Ascending aorta (tissue), 2 donors: ENCODE measurements around the gene BCAS1. TPM values are rescaled to one million over a fixed set of nuclear protein-coding genes. Genes with fewer than 3 reads are reported as not detected.

ENCODE experiments used
- DNase-seq, 2 donors: peaks; one replicate each; pipeline ENCODE4 v3.0.0-alpha.2; 2019; ENCODE audit warnings: low spot score in 2 of 2
- H3K27ac ChIP-seq, 2 donors: fragments of 200-600 bp; sonication (generic); one replicate each; pipeline ENCODE4 v1.5.1; 2016 to 2017; ENCODE audit warnings: mild to moderate bottlenecking in 1 of 2
- H3K27me3 ChIP-seq: fragments of 200-600 bp; sonication (generic); one replicate; pipeline ENCODE4 v1.5.1; 2017
- H3K36me3 ChIP-seq, 2 donors: fragments of 200-600 bp; sonication (generic); one replicate each; pipeline ENCODE4 v1.5.1; 2016
- H3K4me1 ChIP-seq, 2 donors: fragments of 200-600 bp; sonication (generic); one replicate each; pipeline ENCODE4 v1.5.1; 2016 to 2017; ENCODE audit warnings: mild to moderate bottlenecking in 1 of 2
- H3K4me3 ChIP-seq, 2 donors: fragments of 200-600 bp; sonication (generic); one replicate each; pipeline ENCODE4 v1.5.1; 2016 to 2017; ENCODE audit warnings: mild to moderate bottlenecking in 1 of 2
- H3K9me3 ChIP-seq, 2 donors: fragments of 200-600 bp; sonication (generic); one replicate each; pipeline ENCODE4 v1.5.1; 2016
- intact Hi-C: fragments of 100-400 bp; cut with DNase I; formaldehyde crosslinking; loops from one replicate; pipeline ENCODE4 v1.15.1; 2023
- total RNA-seq: library from RNA; depleted of rRNA; stranded (reverse); fragments of >200 nt; gene quantifications from one replicate; pipeline ENCODE4 v1.1.0, GENCODE V29; 2016
- TF ChIP-seq, protein P1 (sequence below), 3 experiments: fragments of 200-600 bp in 2 of 3; fragments of 450-650 bp in 1 of 3; sonication (generic) in 2 of 3; IDR thresholded peaks; one replicate each; pipeline ENCODE4 v1.5.1; 2016 to 2019; ENCODE audit warnings: antibody characterized with exemption in 3 of 3, mild to moderate bottlenecking in 1 of 3, moderate library complexity in 1 of 3

Gene BCAS1
- total RNA-seq, 1 donor from 2014 or later = not detected

DNA sequence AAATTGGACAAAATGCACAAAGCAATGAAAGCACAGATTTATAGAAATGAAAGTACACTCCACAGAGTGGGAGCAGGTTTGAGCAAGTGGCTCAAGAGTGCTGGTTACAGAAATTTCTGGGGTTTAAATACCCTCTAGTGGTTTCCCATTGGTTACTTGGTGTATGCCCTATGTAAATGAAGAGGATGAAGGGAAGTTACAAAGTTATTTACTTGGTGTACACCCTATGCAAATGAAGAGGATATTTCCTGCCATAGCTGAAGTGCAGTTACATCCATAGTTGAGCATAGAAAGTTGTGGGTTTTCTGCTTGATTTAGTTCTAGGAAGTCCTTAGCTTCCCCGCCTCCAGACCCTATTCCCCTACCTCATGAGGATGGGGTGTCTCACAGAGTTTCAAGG lies 22.7 kb downstream of the BCAS1 start:
- Histone ChIP-seq H3K9me3 (peaks cover 0 to 6% of the 10 kb centered on the region in 2 donors), H3K27ac (peak overlapping the region; percentile 76 to 77), H3K4me3 (no peak overlapping the region), H3K27me3 (no peaks in the 10 kb centered on the region), H3K4me1 (peaks cover 0 to 2% of the 10 kb centered on the region in 2 donors), H3K36me3 (no peaks in the 10 kb centered on the region)
- DNase-seq = no peak
- intact Hi-C loops = loop anchor here (5.0 to 10.0 kb wide), 2 partner anchors 160 to 213 kb away; partner anchors contain the start of gene PFDN4
- TF ChIP-seq, protein P1, sequence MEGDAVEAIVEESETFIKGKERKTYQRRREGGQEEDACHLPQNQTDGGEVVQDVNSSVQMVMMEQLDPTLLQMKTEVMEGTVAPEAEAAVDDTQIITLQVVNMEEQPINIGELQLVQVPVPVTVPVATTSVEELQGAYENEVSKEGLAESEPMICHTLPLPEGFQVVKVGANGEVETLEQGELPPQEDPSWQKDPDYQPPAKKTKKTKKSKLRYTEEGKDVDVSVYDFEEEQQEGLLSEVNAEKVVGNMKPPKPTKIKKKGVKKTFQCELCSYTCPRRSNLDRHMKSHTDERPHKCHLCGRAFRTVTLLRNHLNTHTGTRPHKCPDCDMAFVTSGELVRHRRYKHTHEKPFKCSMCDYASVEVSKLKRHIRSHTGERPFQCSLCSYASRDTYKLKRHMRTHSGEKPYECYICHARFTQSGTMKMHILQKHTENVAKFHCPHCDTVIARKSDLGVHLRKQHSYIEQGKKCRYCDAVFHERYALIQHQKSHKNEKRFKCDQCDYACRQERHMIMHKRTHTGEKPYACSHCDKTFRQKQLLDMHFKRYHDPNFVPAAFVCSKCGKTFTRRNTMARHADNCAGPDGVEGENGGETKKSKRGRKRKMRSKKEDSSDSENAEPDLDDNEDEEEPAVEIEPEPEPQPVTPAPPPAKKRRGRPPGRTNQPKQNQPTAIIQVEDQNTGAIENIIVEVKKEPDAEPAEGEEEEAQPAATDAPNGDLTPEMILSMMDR (IDR thresholded peaks at IDR 0.05) = no peak

DNA sequence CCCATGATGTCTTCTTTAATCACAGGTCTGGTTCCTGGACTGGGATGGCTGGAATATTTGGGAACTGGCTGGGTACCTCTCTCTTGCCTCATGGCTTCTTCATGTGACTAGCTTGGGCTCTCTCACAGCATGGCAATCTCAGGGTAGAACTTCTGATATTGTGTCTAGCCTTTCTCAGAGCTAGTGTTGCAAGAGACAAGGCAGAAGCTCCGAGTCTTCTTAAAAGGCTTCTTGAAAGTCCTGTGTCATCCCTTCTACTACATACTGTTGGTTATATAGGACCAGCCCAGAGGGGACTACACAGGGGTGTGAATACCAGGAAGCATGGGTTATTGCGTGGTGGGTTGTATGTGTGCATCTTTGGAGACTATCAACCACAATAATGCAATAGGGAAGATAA lies 23.3 kb downstream of the BCAS1 start:
- DNase-seq = no peak
- TF ChIP-seq, protein P1 (IDR thresholded peaks at IDR 0.05) = no peak
- Histone ChIP-seq H3K27ac (no peak overlapping the region), H3K4me1 (peaks cover 0 to 2% of the 10 kb centered on the region in 2 donors), H3K27me3 (no peaks in the 10 kb centered on the region), H3K36me3 (no peaks in the 10 kb centered on the region), H3K9me3 (peaks cover 0 to 6% of the 10 kb centered on the region in 2 donors), H3K4me3 (no peak overlapping the region)
- intact Hi-C loops = loop anchor here (5.0 to 10.0 kb wide), 2 partner anchors 160 to 212 kb away; partner anchors contain the start of gene PFDN4

- TF ChIP-seq, protein P1 (IDR thresholded peaks at IDR 0.05) = no peak
- H3K4me1 ChIP-seq = no peaks in the 10 kb centered on the region
- intact Hi-C loops = loop anchor here (10.0 kb wide), 1 partner anchor 209 kb away; no protein-coding TSS in a partner anchor
- H3K4me3 ChIP-seq = no peak overlapping the region
- no peak for DNase-seq
- no peaks in the 10 kb centered on the region for H3K27me3 ChIP-seq
- H3K27ac ChIP-seq = no peak overlapping the region
- no peaks in the 10 kb centered on the region for H3K36me3 ChIP-seq
- no peaks in the 10 kb centered on the region for H3K9me3 ChIP-seq
Measured at GRCh38 chr20:54044156-54044555, 26.2 kb downstream of the BCAS1 start.

DNA sequence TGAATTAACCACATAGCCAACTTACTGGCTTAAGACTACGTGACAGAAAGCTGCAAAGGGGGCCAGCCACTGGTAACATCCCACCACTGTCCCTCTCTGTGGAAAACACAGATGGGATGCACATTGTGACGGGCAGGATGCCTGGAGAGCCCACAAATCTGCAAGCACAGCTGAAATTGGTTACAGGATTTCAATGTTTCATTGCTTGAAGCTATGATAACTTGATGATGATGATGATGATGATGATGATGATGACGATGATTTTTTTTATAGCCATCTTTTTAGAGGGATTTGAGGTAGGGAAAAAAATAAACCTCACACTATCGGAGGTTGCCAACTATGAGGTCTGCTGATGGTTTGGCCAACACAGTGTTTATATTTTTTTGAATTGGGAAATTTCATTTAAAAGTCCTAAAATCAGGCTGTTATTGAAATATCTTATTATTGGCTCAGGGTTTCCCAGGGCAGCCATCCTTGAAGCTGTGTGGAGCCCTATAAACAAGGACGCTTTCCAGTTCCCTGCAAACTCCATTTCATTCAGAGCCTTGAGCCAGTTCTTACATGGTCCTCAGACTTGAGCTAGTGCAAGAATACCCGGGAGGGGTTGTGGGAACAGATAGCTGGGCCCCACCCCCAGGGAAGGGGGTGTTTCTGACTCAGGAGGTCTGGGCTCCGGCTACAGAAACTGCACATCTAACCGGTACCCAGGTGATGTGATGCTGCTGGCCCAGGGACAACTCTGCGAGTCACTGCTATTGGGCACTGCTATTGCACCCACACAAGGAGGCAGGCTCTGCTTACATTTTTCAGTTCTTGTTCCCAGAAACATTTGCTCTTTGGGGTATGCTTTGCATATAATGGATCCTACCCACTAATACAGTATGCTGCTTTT lies 27.1 kb downstream of the BCAS1 start:
- Histone ChIP-seq H3K4me3 (no peak overlapping the region), H3K27me3 (no peaks in the 10 kb centered on the region), H3K4me1 (no peaks in the 10 kb centered on the region), H3K36me3 (no peaks in the 10 kb centered on the region), H3K9me3 (no peaks in the 10 kb centered on the region), H3K27ac (no peak overlapping the region)
- intact Hi-C loops = loop anchor here (10.0 kb wide), 1 partner anchor 209 kb away; no protein-coding TSS in a partner anchor
- TF ChIP-seq, protein P1 (IDR thresholded peaks at IDR 0.05) = no peak
- DNase-seq = no peak

GRCh38 chr20:54042021-54042420 lies 28.4 kb downstream of the BCAS1 start:
- no peak overlapping the region for H3K27ac ChIP-seq
- TF ChIP-seq, protein P1 (IDR thresholded peaks at IDR 0.05) = no peak
- H3K9me3 ChIP-seq = no peaks in the 10 kb centered on the region
- H3K27me3 ChIP-seq = no peaks in the 10 kb centered on the region
- H3K4me3 ChIP-seq = no peak overlapping the region
- DNase-seq = no peak
- intact Hi-C loops = loop anchor here (10.0 kb wide), 1 partner anchor 207 kb away; no protein-coding TSS in a partner anchor
- H3K4me1 ChIP-seq = no peaks in the 10 kb centered on the region
- no peaks in the 10 kb centered on the region for H3K36me3 ChIP-seq
